K562 treated with DMSO at 1 percent for 24 hours (cell line): Measurements from ENCODE around the gene TLDC2. TPM values are rescaled to one million over a fixed set of nuclear protein-coding genes. Genes with fewer than 3 reads are reported as not detected.

ENCODE experiments used
- total RNA-seq: library from RNA; unstranded; fragments of 300-600 nt; gene quantifications from 2 replicates; pipeline ENCODE4 v1.2.3, GENCODE V29; 2022; ENCODE audit warnings: low read depth; ENCODE audit not compliant: insufficient read depth

The TLDC2 gene
- total RNA-seq = not detected in 2 replicates

GRCh38 chr20:36875702-36876472 is at the start of gene TLDC2:
TLDC2 (plus strand) TSS chr20:36876138; CDS start chr20:36876175, 37 bp downstream.

Other genes with a start within 250 kb of the TLDC2 start
- not detected in 2 replicates for gene SLA2, start 229.9 kb upstream of the TLDC2 start, total RNA-seq
- gene NDRG3, start 130.0 kb upstream of the TLDC2 start, total RNA-seq = 22.6 and 23.2 TPM in 2 replicates
- gene DSN1, start 102.4 kb upstream of the TLDC2 start, total RNA-seq = 24.5 and 27.0 TPM in 2 replicates
- gene SAMHD1, start 75.6 kb downstream of the TLDC2 start, total RNA-seq = 22.4 and 23.5 TPM in 2 replicates
- gene RBL1, start 219.9 kb downstream of the TLDC2 start, total RNA-seq = 7.1 and 9.3 TPM in 2 replicates